SK-N-SH (cell line): ENCODE data around the gene DSG3. TPM values are rescaled to one million over a fixed set of nuclear protein-coding genes. Genes with fewer than 3 reads are reported as not detected.

Source experiments
- CTCF ChIA-PET: fragments of 300-600, 350-600 bp; formaldehyde crosslinking; extraction: SDS; loops from one replicate; lab custom pipeline; 2021; lab: Yijun Ruan, JAX
- POLR2A ChIA-PET: fragments of 350-600 bp; sonication (Branson Sonifier 250); formaldehyde crosslinking; extraction: SDS; loops from one replicate; lab custom pipeline; 2020; ENCODE audit warnings: antibody characterized with exemption, inconsistent platforms; lab: Yijun Ruan, JAX
- DNase-seq: peaks from one replicate; pipeline ENCODE4 v3.0.0; 2012
- H2AFZ ChIP-seq: fragments of 200-600 bp; sonication (generic); 2 replicates; pipeline ENCODE4 v1.8.1; 2016; ENCODE audit warnings: antibody characterized with exemption, mild to moderate bottlenecking, low read depth
- H3F3A ChIP-seq: fragments of 200-600 bp; sonication (generic); replicated peaks from 2 replicates; pipeline ENCODE3; 2016; ENCODE audit warnings: antibody characterized with exemption, mild to moderate bottlenecking; ENCODE audit not compliant: insufficient read depth
- H3K27ac ChIP-seq, 2 experiments: fragments of 200-500 bp in 1 of 2; fragments of 200-600 bp in 1 of 2; sonication (Bioruptor generic) in 1 of 2; sonication (generic), shearing (Covaris generic) in 1 of 2; 2 replicates each; pipeline versions ENCODE4 v1.5.1 to v1.6.1; 2014 to 2016; ENCODE audit warnings: low read depth in 2 of 2, inconsistent platforms in 1 of 2, low read length in 1 of 2, mild to moderate bottlenecking in 1 of 2, mixed read lengths in 1 of 2
- H3K27me3 ChIP-seq: fragments of 200-600 bp; sonication (generic), shearing (Covaris generic); 2 replicates; pipeline ENCODE4 v1.6.1; 2016; ENCODE audit warnings: mixed run types; ENCODE audit not compliant: insufficient read depth
- H3K36me3 ChIP-seq, 2 experiments: fragments of 200-500 bp in 1 of 2; fragments of 200-600 bp in 1 of 2; sonication (Bioruptor generic) in 1 of 2; sonication (generic) in 1 of 2; replicated peaks in 1 of 2; 2 replicates each; pipeline versions ENCODE3 to v1.5.1; 2014 to 2016; ENCODE audit warnings: low read length in 1 of 2, mild to moderate bottlenecking in 1 of 2; ENCODE audit not compliant: insufficient read depth in 2 of 2, control insufficient read depth in 1 of 2
- H3K4me1 ChIP-seq, 2 experiments: fragments of 200-500 bp in 1 of 2; fragments of 200-600 bp in 1 of 2; sonication (Bioruptor generic) in 1 of 2; sonication (generic), shearing (Covaris generic) in 1 of 2; 2 replicates each; pipeline versions ENCODE4 v1.5.1 to v1.6.1; 2014 to 2016; ENCODE audit warnings: low read depth in 1 of 2, low read length in 1 of 2, mixed run types in 1 of 2; ENCODE audit not compliant: insufficient read depth in 2 of 2, control insufficient read depth in 1 of 2
- H3K4me2 ChIP-seq: fragments of 200-600 bp; sonication (generic), shearing (Covaris generic); 2 replicates; pipeline ENCODE4 v1.6.1; 2017; ENCODE audit warnings: mixed run types
- H3K4me3 ChIP-seq, 2 experiments: fragments of 200-500 bp in 1 of 2; fragments of 200-600 bp in 1 of 2; sonication (Bioruptor generic) in 1 of 2; sonication (generic), shearing (Covaris generic) in 1 of 2; 2 replicates each; pipeline versions ENCODE4 v1.5.1 to v1.8.1; 2014 to 2016; ENCODE audit warnings: low read depth in 2 of 2, inconsistent platforms in 1 of 2, low read length in 1 of 2, mild to moderate bottlenecking in 1 of 2, mixed read lengths in 1 of 2, moderate library complexity in 1 of 2
- H3K79me2 ChIP-seq: fragments of 200-600 bp; sonication (generic); 2 replicates; pipeline ENCODE4 v1.8.1; 2017; ENCODE audit warnings: mild to moderate bottlenecking; ENCODE audit not compliant: insufficient read depth
- H3K9ac ChIP-seq: fragments of 200-600 bp; sonication (generic); 2 replicates; pipeline ENCODE4 v1.6.1; 2017; ENCODE audit warnings: mixed run types
- H3K9me2 ChIP-seq: fragments of 200-600 bp; sonication (generic); 2 replicates; pipeline ENCODE4 v1.6.1; 2017; ENCODE audit warnings: mixed run types
- H3K9me3 ChIP-seq: fragments of 200-600 bp; sonication (generic); 2 replicates; pipeline ENCODE4 v1.6.1; 2017; ENCODE audit warnings: mixed run types, mild to moderate bottlenecking, moderate library complexity
- H4K20me1 ChIP-seq: fragments of 200-600 bp; sonication (generic); 2 replicates; pipeline ENCODE4 v1.6.1; 2017; ENCODE audit warnings: mild to moderate bottlenecking, mixed run types; ENCODE audit not compliant: insufficient read depth
- CHD2 ChIP-seq: fragments of 150-350 bp; IDR thresholded peaks from 2 replicates; pipeline ENCODE4 v1.6.1; 2018; ENCODE audit warnings: low read length; ENCODE audit not compliant: partially characterized antibody
- FOSL2 ChIP-seq: IDR thresholded peaks from 2 replicates; pipeline ENCODE4 v1.4.0; 2012; ENCODE audit warnings: low read depth, mild to moderate bottlenecking, moderate library complexity, borderline replicate concordance
- FOXM1 ChIP-seq: IDR thresholded peaks from 2 replicates; pipeline ENCODE4 v1.4.0; 2012; ENCODE audit warnings: low read depth, mild to moderate bottlenecking
- JUND ChIP-seq: IDR thresholded peaks from 2 replicates; pipeline ENCODE4 v1.4.0; 2012
- MAX ChIP-seq: IDR thresholded peaks from 2 replicates; pipeline ENCODE4 v1.4.0; 2012; ENCODE audit warnings: low read depth
- MXI1 ChIP-seq: IDR thresholded peaks from 2 replicates; pipeline ENCODE4 v1.6.1; 2012; ENCODE audit warnings: mild to moderate bottlenecking, low read depth, low read length, improper control_type of control experiment
- NRF1 ChIP-seq: IDR thresholded peaks from 2 replicates; pipeline ENCODE4 v1.6.1; 2012; ENCODE audit warnings: low read depth, mild to moderate bottlenecking, low read length
- REST ChIP-seq: IDR thresholded peaks from 2 replicates; pipeline ENCODE4 v1.6.1; 2012; ENCODE audit warnings: mild to moderate bottlenecking, low read depth, low read length, moderate library complexity
- SMC3 ChIP-seq: IDR thresholded peaks from 2 replicates; pipeline ENCODE4 v1.6.1; 2012; ENCODE audit warnings: low read depth, low read length, improper control_type of control experiment
- TAF1 ChIP-seq: IDR thresholded peaks from 2 replicates; pipeline ENCODE4 v1.6.1; 2012; ENCODE audit warnings: low read depth, mild to moderate bottlenecking, low read length, moderate library complexity, borderline replicate concordance
- TCF12 ChIP-seq: IDR thresholded peaks from 2 replicates; pipeline ENCODE4 v1.4.0; 2012
- ZBTB33 ChIP-seq: IDR thresholded peaks from 2 replicates; pipeline ENCODE4 v1.4.0; 2012; ENCODE audit warnings: low read depth, borderline replicate concordance
- WGBS: methylation state at CpG from one replicate; pipeline ENCODE4 v1.1.6; 2017; ENCODE audit warnings: low lambda C conversion rate; 5-methylcytosine and 5-hydroxymethylcytosine counted together
- polyA plus RNA-seq, 3 experiments: library from polyadenylated mRNA; depleted of rRNA; stranded (reverse); fragments of >200 nt; gene quantifications; 2 replicates each; pipeline ENCODE4 v1.2.3, GENCODE V29; 2012

The DSG3 gene
- polyA plus RNA-seq, 1 of the 3 experiments (the other 2 are of a cell fraction) = 0.02 TPM

GRCh38 chr18:31526374-31526773 is 78.8 kb downstream of the DSG3 start:
- no peaks in the 10 kb centered on the region for H3K9me3 ChIP-seq
- POLR2A ChIA-PET = no interaction called here
- no peak for DNase-seq

More at GRCh38 chr18:31526374-31526773, 78.8 kb downstream of the DSG3 start:
- no peak overlapping the region for H3K4me2 ChIP-seq
- no peak overlapping the region for H2AFZ ChIP-seq
- no peaks in the 10 kb centered on the region for H4K20me1 ChIP-seq
- H3K4me3 ChIP-seq = no peak overlapping the region
- H3K36me3 ChIP-seq = no peaks in the 10 kb centered on the region
- H3K27me3 ChIP-seq = peaks cover 20% of the 10 kb centered on the region; the same call in 1 of the 2 replicates
- no peaks in the 10 kb centered on the region for H3F3A ChIP-seq
- WGBS = 7% methylated on average over 7 of the region's 7 CpGs
- no peaks in the 10 kb centered on the region for H3K4me1 ChIP-seq
- CTCF ChIA-PET = interaction anchor here (0.7 to 1.0 kb wide), 2 partner anchors 17 to 294 kb away, joined by 3 to 4 read pairs; no protein-coding TSS in a partner anchor
- H3K9me2 ChIP-seq = no peaks in the 10 kb centered on the region
- H3K9ac ChIP-seq = no peak overlapping the region
- TF ChIP-seq MAX (no peak), CHD2 (no peak), REST (no peak), NRF1 (no peak), MXI1 (no peak), ZBTB33 (no peak), FOSL2 (no peak), TCF12 (no peak), TAF1 (no peak), FOXM1 (no peak), SMC3 (no peak), JUND (no peak)
- no peak overlapping the region for H3K27ac ChIP-seq
- no peaks in the 10 kb centered on the region for H3K79me2 ChIP-seq

Other genes starting within 250 kb of the DSG3 start
- 0.02 TPM in 1 of 2 replicates, not detected in the other for gene DSG1, start 129.6 kb upstream of the DSG3 start, polyA plus RNA-seq (2012; rRNA removed)
- not detected in 2 replicates for gene DSG4, start 71.0 kb upstream of the DSG3 start, polyA plus RNA-seq (2012; rRNA removed)
- gene DSG2, start 50.4 kb downstream of the DSG3 start, polyA plus RNA-seq (2012; rRNA removed) = not detected in 2 replicates
- 0.19 TPM in 1 of 2 replicates, not detected in the other for gene TTR, start 144.1 kb downstream of the DSG3 start, polyA plus RNA-seq (2012; rRNA removed)
- gene B4GALT6, start 236.8 kb downstream of the DSG3 start, polyA plus RNA-seq (2012; rRNA removed) = 2.8 and 3.1 TPM in 2 replicates